ENCODE results near the gene PEF1. TPM values are rescaled to one million over a fixed set of nuclear protein-coding genes. Genes with fewer than 3 reads are reported as not detected.

Gene PEF1
- total and polyA plus RNA-seq, 2 of the 8 experiments (the other 6 are each of a cell fraction or from before 2014, with no cell fraction given): 35.2 to 69.2 TPM

DNA sequence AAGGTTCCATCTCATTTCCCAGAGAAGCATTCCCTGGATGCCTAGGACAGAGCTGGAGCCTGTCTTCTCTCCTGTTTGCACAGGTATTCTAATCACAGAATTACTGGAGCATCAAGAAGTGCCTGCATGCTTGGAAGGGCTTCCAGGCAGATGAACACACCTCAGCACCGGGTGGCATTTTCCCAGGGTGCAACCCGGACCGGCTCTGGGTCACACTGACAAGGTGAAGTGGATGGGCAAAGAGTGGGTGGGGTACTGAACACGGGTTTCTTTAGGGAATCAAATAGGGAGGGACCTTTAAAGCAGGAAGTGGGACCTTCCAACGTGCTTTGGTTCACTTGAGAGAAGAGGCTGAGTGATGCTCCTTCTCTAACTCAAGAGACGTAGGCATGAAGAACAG is 7.1 kb upstream of the PEF1 start:
- Histone ChIP-seq H3K4ac (replicated peaks; ENCODE audit: insufficient read length, low read depth, low read length) (no peak overlapping the region), H3K27ac (ENCODE audit: low read depth, low read length) (no peak overlapping the region), H4K8ac (ENCODE audit: extremely low read depth, insufficient read depth, low read length) (no peak overlapping the region), H3K9me3 (ENCODE audit: insufficient read depth in 2 of 2, low read depth in 1 of 2, low read length in 1 of 2) (no peaks in the 10 kb centered on the region), H3K9ac (replicated peaks in 1 of 4; ENCODE audit: extremely low read depth in 1 of 4, low read depth in 3 of 4, low read length in 3 of 4) (no peak overlapping the region), H3K18ac (ENCODE audit: extremely low read depth, low read length) (no peak overlapping the region), H3K23me2 (ENCODE audit: low read depth, low read length) (no peaks in the 10 kb centered on the region), H3K14ac (ENCODE audit: insufficient read length) (no peak overlapping the region), H2BK12ac (ENCODE audit: low read depth, low read length) (no peak overlapping the region), H3K27me3 (replicated peaks in 1 of 4; ENCODE audit: control insufficient read depth in 3 of 4, extremely low read depth in 1 of 4, insufficient read depth in 3 of 4, low read length in 3 of 4) (no peaks in the 10 kb centered on the region), H3K4me3 (ENCODE audit: extremely low read depth in 1 of 4, insufficient read depth in 2 of 4, low read depth in 3 of 4, low read length in 4 of 4) (no peak overlapping the region), H2AK5ac (ENCODE audit: low read depth, low read length) (no peak overlapping the region), H2BK15ac (ENCODE audit: low read length) (no peak overlapping the region), H4K20me1 (replicated peaks in 1 of 2; ENCODE audit: control insufficient read depth in 1 of 2, insufficient read depth in 2 of 2, low read length in 2 of 2) (peaks cover 2% of the 10 kb centered on the region in 2 experiments), H4K91ac (replicated peaks; ENCODE audit: insufficient read length, low read length) (no peak overlapping the region), H3K56ac (replicated peaks; ENCODE audit: insufficient read length, low read depth, low read length) (no peak overlapping the region), H3K4me2 (ENCODE audit: insufficient read depth in 1 of 2, low read depth in 2 of 2, low read length in 2 of 2) (no peak overlapping the region), H2BK5ac (ENCODE audit: low read depth, low read length) (no peak overlapping the region), H3K79me1 (ENCODE audit: low read depth, low read length) (no peaks in the 10 kb centered on the region), H2BK120ac (replicated peaks; ENCODE audit: low read depth, low read length) (no peak overlapping the region), H3K23ac (ENCODE audit: insufficient read length) (no peak overlapping the region), H2AFZ (ENCODE audit: low read length) (no peak overlapping the region), H3K36me3 (ENCODE audit: control insufficient read depth in 2 of 4, insufficient read depth in 4 of 4, low read length in 3 of 4) (no peaks in the 10 kb centered on the region; a peak in 1 of 8 replicates), H2BK20ac (ENCODE audit: low read length) (no peak overlapping the region), H4K5ac (ENCODE audit: insufficient read length, low read depth, low read length) (no peak overlapping the region), H3K79me2 (ENCODE audit: control insufficient read depth in 1 of 2, insufficient read depth in 2 of 2, low read length in 2 of 2) (no peaks in the 10 kb centered on the region), H3K4me1 (replicated peaks in 1 of 4; ENCODE audit: control insufficient read depth in 3 of 4, insufficient read depth in 4 of 4, low read length in 3 of 4) (no peaks in the 10 kb centered on the region)
- ChIA-PET CTCF (ENCODE audit: partially characterized antibody) (interaction anchor here (1.1 to 6.7 kb wide), 7 partner anchors 12 to 189 kb away, joined by 3 to 52 read pairs (median 7); no protein-coding TSS in a partner anchor), POLR2A (ENCODE audit: partially characterized antibody) (interaction anchor here (0.7 to 3.0 kb wide), 3 partner anchors 8 to 28 kb away, joined by 3 to 10 read pairs (median 4); no protein-coding TSS in a partner anchor)
- DNase-seq (ENCODE audit: low read depth in 1 of 2, low spot score in 2 of 2): no peak
- no peak for FAIRE-seq
- WGBS, 2 experiments (ENCODE audit: extremely low coverage in 1 of 2, insufficient coverage in 1 of 2, insufficient read length in 1 of 2, insufficient replicate concordance in 2 of 2, low coverage in 1 of 2, low lambda C conversion rate in 2 of 2, missing lambda C conversion rate in 1 of 2): 77% methylated on average over 6 of the region's 6 CpGs; no CpG with 5 or more reads in 1 of the 2 experiments
- TF ChIP-seq RXRA (IDR thresholded peaks at IDR 0.05; ENCODE audit: insufficient read depth, low read depth, low read length) (no peak), JUN (IDR thresholded peaks at IDR 0.05; ENCODE audit: low read depth, low read length) (no peak), CHD2 (IDR thresholded peaks at IDR 0.05; ENCODE audit: low read length) (no peak), PHF8 (conservative IDR thresholded peaks at IDR 0.05; ENCODE audit: low read depth, low read length) (no peak), POLR2AphosphoS5 (IDR thresholded peaks at IDR 0.05; ENCODE audit: low read depth, low read length) (no peak), HDAC6 (IDR thresholded peaks at IDR 0.05; ENCODE audit: low read depth, low read length) (no peak), SIRT6 (IDR thresholded peaks at IDR 0.05; ENCODE audit: low read length) (no peak), ATF3 (IDR thresholded peaks at IDR 0.05; ENCODE audit: insufficient read depth, low read depth, low read length) (no peak), JUND (IDR thresholded peaks at IDR 0.05; ENCODE audit: low read length) (no peak), SP4 (IDR thresholded peaks at IDR 0.05; ENCODE audit: low read length) (no peak), ZNF274 (IDR thresholded peaks at IDR 0.05; ENCODE audit: borderline replicate concordance, extremely low read depth, low read length) (no peak)
- TF ChIP-seq, protein P1, sequence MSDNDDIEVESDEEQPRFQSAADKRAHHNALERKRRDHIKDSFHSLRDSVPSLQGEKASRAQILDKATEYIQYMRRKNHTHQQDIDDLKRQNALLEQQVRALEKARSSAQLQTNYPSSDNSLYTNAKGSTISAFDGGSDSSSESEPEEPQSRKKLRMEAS (IDR thresholded peaks at IDR 0.05): no peak
- TF ChIP-seq, protein P2, sequence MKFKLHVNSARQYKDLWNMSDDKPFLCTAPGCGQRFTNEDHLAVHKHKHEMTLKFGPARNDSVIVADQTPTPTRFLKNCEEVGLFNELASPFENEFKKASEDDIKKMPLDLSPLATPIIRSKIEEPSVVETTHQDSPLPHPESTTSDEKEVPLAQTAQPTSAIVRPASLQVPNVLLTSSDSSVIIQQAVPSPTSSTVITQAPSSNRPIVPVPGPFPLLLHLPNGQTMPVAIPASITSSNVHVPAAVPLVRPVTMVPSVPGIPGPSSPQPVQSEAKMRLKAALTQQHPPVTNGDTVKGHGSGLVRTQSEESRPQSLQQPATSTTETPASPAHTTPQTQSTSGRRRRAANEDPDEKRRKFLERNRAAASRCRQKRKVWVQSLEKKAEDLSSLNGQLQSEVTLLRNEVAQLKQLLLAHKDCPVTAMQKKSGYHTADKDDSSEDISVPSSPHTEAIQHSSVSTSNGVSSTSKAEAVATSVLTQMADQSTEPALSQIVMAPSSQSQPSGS (IDR thresholded peaks at IDR 0.05; ENCODE audit: low read length): no peak
